Neural cell (in vitro differentiated cells): ENCODE measurements around the gene SH3TC2.

Source experiments
- EP300 ChIP-seq: fragments of 450-650 bp; conservative IDR thresholded peaks from 2 replicates; pipeline ENCODE4 v1.6.1; 2014; ENCODE audit warnings: antibody characterized with exemption, mild to moderate bottlenecking, moderate library complexity; ENCODE audit not compliant: poor library complexity, severe bottlenecking
- EZH2 ChIP-seq: fragments of 200-600, 300-800 bp; shearing (Covaris generic), sonication (generic); IDR thresholded peaks from 2 replicates; pipeline ENCODE4 v1.6.1; 2014; ENCODE audit warnings: antibody characterized with exemption, low read length, borderline replicate concordance, mild to moderate bottlenecking; ENCODE audit not compliant: insufficient read depth, poor library complexity, severe bottlenecking
- MXI1 ChIP-seq: fragments of 450-650 bp; conservative IDR thresholded peaks from 2 replicates; pipeline ENCODE4 v1.6.1; 2014; ENCODE audit warnings: antibody characterized with exemption, mild to moderate bottlenecking; ENCODE audit not compliant: poor library complexity, severe bottlenecking
- POLR2AphosphoS5 ChIP-seq: IDR thresholded peaks from 2 replicates; pipeline ENCODE4 v1.6.1; 2012
- RAD21 ChIP-seq: fragments of 450-650 bp; conservative IDR thresholded peaks from 2 replicates; pipeline ENCODE4 v1.6.1; 2014; ENCODE audit warnings: antibody characterized with exemption, mild to moderate bottlenecking, moderate library complexity
- SMC3 ChIP-seq: fragments of 450-650 bp; conservative IDR thresholded peaks from 2 replicates; pipeline ENCODE4 v1.6.1; 2014; ENCODE audit warnings: antibody characterized with exemption, mild to moderate bottlenecking, moderate library complexity; ENCODE audit not compliant: poor library complexity
- TF ChIP-seq, protein P1 (sequence below): IDR thresholded peaks from 2 replicates; pipeline ENCODE4 v1.6.1; 2012; ENCODE audit warnings: borderline replicate concordance
- TF ChIP-seq, protein P2 (sequence below): fragments of 450-650 bp; IDR thresholded peaks from 2 replicates; pipeline ENCODE4 v1.5.1; 2014; ENCODE audit warnings: antibody characterized with exemption, mild to moderate bottlenecking, moderate library complexity; ENCODE audit not compliant: poor library complexity, severe bottlenecking

GRCh38 chr5:148957591-148958202 lies 105.2 kb downstream of the SH3TC2 start:
- TF ChIP-seq SMC3 = no peak
- TF ChIP-seq EZH2 = no peak
- TF ChIP-seq, protein P1, sequence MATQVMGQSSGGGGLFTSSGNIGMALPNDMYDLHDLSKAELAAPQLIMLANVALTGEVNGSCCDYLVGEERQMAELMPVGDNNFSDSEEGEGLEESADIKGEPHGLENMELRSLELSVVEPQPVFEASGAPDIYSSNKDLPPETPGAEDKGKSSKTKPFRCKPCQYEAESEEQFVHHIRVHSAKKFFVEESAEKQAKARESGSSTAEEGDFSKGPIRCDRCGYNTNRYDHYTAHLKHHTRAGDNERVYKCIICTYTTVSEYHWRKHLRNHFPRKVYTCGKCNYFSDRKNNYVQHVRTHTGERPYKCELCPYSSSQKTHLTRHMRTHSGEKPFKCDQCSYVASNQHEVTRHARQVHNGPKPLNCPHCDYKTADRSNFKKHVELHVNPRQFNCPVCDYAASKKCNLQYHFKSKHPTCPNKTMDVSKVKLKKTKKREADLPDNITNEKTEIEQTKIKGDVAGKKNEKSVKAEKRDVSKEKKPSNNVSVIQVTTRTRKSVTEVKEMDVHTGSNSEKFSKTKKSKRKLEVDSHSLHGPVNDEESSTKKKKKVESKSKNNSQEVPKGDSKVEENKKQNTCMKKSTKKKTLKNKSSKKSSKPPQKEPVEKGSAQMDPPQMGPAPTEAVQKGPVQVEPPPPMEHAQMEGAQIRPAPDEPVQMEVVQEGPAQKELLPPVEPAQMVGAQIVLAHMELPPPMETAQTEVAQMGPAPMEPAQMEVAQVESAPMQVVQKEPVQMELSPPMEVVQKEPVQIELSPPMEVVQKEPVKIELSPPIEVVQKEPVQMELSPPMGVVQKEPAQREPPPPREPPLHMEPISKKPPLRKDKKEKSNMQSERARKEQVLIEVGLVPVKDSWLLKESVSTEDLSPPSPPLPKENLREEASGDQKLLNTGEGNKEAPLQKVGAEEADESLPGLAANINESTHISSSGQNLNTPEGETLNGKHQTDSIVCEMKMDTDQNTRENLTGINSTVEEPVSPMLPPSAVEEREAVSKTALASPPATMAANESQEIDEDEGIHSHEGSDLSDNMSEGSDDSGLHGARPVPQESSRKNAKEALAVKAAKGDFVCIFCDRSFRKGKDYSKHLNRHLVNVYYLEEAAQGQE = no peak
- TF ChIP-seq, protein P2, sequence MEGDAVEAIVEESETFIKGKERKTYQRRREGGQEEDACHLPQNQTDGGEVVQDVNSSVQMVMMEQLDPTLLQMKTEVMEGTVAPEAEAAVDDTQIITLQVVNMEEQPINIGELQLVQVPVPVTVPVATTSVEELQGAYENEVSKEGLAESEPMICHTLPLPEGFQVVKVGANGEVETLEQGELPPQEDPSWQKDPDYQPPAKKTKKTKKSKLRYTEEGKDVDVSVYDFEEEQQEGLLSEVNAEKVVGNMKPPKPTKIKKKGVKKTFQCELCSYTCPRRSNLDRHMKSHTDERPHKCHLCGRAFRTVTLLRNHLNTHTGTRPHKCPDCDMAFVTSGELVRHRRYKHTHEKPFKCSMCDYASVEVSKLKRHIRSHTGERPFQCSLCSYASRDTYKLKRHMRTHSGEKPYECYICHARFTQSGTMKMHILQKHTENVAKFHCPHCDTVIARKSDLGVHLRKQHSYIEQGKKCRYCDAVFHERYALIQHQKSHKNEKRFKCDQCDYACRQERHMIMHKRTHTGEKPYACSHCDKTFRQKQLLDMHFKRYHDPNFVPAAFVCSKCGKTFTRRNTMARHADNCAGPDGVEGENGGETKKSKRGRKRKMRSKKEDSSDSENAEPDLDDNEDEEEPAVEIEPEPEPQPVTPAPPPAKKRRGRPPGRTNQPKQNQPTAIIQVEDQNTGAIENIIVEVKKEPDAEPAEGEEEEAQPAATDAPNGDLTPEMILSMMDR = peak; percentile 31
- no peak for TF ChIP-seq POLR2AphosphoS5
- TF ChIP-seq RAD21 = no peak
- TF ChIP-seq EP300 = no peak
- no peak for TF ChIP-seq MXI1
